ENCODE data around the gene OBP2B.
"Not testable (repeated sequence)": the region's sequence is repeated elsewhere in the genome, so short reads cannot be mapped to it uniquely, and the experiment has no call there.

OBP2B gene

DNA sequence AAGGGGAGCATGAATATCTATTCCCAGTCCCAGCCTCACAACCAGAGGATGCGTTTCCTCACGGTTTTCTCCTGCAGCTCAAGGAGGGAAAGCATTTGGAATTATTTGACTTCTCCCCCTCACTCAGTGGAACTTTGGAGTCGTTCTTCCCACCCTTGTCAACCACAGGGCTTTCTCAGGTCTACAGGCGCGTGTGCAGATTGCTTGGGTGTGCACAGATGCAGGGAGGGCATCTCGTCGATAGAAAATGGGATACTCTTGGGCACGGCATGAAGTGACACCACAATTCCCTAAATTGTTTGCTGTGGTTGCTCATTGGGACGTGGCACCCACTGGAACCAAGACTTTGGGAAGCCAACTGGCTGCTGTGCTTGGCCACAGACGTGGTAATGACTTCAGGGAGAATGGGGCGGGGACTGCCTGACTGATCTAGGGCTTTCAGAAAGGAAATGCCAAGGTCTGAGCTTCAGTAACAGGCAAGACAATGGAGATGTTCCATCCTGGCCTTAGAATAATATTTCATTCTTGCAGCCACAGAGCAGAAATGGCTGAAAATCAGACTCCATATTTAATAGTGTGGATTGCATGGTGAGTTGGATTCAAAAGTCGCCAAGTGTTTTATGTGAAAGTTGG is 12.2 kb upstream of the OBP2B start:
- no peak for DNase-seq

DNA sequence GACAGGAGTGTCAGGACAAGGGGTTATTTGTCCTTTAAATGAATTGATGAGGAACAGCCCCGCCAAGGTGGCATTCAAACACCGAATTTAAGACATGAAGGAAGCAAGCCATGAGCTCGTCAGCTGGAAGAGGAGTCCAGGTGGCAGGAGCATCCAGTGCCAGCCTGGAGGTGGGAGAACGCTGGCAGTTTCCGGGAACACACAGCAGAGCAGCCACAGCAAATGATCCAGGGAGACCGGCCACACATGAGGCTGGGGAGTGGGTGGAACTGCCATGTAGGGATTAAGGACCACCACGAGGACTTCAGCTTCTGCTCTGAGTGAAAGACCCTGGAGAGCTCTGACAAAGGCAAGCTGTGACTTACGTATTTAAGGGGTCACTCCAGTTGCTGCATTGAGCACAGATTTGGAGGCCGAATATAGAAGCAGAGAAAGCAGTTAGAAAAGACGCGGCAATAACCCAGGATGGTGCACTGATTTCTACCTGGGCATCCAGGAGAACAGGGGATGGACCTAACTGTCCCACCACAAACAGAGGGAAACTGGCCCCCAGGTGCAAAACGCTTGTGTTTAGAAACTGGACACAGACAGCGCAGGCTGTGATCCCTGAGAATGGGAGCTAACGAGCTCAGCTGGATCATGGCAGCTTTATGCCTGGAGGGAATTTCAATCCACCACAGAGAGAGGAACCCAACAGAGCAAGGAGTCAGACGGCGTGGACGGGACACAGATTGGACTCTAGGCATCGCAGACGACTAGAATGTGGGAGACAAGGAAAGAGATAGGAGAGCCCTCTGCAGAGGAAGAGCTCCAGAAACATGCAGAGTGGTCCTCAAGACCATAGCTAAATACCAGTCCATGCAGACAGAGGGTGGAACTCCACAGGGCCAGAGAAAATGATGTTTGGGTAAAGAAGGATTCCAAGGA is 9.3 kb upstream of the OBP2B start:
- DNase-seq, result not testable (repeated sequence)

DNA sequence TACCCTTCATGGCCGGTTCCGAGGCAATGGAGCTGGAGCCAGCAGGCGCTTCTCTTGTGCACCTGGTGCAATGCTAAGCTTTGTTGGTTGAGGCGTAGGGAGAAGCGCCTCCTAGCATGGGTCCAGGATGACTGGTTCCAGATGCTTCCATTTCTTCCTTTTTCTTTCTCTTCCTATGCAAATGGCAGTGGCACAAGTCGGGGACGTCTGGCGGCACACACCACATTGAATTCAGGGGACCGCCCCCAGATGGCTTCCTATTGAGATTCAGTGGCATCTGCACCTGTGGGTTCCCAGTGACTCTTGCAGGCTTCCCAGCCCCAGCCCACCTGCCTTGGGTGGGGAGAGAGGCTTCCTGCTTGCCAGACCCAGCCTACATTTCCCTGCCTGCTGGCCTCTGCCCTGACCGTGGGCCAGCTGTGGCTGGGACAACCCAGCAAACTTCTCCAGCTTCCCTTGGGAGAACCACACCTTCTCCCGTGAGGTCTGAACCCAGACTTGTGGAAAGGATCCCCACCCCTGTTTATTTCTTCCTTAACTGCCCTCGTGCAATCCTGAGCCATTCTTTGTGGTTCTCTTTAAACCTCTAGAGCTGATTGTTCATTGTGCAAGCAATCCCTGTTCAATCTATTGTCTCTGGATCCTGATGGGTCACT is 8.4 kb upstream of the OBP2B start:
- DNase-seq, result not testable (repeated sequence)

DNA sequence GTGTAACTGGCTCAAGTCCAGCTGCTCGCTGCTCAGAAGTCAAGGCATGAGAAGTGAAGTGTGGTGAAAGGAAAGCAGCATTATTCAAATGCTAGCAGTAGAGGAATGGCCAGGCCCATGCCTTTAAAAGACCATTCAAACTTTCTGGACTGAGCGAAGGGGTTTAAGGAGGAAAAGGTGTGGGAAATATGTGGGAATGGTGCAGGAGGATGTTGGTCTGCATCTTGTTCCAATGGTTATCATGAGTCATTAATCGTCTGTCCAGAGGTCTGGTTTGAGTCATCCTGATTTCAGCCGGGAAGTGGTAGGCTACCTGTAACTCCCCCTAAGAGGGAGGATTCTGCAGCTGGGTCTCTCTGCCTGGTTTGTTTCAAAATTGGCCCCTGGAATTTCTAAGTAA is 5.2 kb upstream of the OBP2B start:
- DNase-seq, result not testable (repeated sequence)

DNA sequence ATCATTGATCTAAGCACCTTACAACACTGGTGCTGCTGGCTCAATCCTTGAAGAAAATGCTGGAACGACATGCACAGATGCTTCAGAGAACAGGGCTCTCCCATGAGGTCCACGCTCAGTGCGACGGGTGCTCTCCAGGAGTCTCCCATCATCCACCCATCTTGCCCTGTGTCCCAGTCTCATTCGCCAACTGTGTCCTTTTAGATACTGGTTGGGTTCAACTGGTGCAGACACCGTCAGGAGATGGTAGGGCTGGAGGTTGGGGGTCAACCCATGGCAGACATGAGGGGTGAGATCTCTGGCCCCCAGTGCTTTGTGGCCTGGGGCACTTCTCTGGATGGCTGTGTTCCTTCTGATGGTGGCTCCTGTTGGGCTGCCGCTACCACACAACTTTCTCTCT is 1.6 kb upstream of the OBP2B start:
- no peak for DNase-seq

DNA sequence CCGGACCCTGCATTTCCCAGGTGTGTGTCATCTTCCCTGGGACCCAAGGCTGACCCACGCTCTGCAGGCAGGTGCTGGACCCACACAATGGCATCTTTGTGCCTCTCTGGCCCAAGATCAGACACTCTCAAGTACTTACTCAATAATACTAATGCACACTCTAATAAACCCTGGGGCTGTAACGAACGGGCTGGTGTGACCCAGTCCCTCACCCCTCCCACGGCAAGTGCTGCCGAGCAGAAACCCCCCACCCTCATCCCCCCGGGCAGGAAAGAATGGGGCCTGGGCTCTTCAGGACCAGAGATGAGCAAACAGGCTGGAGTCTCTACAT is 1.1 kb upstream of the OBP2B start:
- no peak for DNase-seq

DNA sequence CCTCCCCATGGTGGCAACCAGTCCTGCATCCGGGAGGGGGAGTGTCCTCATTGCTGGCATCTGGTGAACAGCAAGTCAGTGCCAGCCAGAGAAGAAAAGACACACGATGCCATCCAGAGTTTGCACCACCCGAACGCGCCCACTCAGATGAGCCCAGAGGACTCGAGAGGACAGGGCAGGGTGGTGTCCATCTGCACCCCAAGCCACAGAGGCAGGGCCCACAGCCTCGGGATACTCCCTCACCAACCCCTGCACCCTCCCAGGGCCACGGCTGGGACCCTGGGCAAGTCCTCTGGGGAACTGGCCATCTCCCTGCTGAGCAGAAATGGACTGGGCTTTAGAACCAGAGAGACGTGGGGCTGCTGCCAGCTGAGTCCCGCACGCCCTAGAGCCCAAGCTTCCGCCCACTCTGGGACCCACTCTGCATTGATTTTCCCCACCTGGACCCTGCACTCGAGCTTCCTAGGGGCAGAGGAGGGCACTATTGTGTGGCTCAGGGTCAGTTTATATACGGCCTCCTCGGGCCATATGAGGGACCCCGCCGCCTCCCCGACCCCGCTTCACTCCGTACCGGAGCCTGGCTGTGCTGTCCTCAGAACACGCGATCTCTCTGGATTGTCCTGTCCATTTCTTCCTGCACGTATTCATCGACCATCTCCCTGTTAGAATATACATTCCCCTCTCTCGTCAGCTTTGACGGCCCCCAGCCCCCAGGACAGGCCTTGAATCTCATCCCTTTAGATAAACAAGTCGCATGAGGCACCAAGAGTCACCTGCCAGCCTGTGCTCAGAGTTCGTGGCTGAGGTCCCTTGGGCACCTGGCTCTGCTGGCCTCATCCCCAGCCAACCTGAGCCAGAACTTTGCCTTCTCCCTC is 514 bp upstream of the OBP2B start:
- DNase-seq, result not testable (repeated sequence)

DNA sequence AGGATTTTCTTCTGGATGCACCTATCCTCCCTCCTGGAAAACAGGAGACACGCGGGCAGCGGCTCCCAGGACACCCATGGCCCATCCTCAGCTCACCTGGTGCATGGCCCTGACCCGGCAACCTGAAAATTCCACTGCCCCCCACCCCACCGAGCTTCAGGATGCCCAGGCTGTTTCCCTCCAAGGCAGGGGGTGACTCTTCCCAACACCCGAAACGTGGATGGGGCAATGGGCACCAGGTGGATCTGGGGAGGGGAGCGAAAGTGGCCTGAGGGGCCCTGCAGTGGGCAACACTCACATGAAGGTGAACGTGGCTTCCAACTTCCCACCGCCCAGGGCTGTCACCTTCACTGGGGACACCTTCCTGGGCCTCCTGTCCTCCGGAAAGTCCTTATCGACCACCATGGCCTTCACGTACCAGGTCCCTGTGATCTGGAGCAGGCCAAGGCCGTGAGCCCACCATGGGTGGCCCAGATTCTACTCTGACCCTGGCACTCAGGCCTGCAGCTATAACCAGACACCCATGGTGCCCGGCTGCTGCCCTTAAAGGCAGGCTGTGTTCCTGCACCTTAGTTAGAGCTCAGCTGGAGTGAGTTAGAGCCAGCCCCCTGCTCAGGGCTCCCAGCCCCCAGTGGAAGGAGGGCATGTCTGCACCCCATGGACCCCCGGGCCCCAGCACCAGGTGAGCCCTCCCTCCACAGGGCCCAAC is 725 bp downstream of the OBP2B start:
- DNase-seq, result not testable (repeated sequence)

DNA sequence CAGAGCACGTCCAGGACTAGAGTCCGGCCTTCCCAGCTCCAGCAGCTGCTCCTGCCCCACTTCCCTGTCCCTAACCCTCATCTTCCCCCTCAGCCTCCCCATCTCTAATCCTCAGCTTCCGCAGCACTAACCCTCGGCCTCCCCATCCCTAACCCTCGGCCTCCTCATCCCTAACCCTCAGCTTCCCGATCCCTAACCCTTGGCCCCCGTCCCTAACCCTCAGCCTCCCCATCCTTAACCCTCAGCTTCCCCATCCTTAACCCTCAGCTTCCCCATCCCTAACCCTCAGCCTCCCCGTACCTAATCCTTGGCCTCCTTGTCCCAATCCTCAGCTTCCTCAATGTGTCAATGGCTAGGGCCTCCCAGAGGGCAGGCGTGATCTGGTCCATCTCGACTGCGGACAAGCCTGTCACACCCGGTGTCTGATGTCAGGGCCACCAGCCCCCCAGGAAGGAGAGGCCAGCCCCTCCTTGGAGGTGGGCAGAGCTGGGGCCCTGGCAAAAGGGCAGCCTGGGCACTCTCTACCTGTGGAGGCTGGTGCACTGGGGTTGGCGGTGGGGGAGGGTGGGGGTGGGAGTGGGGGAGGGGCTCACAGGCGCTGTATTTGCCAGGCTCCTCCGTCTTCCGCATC is 1.4 kb downstream of the OBP2B start:
- DNase-seq, result no peak

DNA sequence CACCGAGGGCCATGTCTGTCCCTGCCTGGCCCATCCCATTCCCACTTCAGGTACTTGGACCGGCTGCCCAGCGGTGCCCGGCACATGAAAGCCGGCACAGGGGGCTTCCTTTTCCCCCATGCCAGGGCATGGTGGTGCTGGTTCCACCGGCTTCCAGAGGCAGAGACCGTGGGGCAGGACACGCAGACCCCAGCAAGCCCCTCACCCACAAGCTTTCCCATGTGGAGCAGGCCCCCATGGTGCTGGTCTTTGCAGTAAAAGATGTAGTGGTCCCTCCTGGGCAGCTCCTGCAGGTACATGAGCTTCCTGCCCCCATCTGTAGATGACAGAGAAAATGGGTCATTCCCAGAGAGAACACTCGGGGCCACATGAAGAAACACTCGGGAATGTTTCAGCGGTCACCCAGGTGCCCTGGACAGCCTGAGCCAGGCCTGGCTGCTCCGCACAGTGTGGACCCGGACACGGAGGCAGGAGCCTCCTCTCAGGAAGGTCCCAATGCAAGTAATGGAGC is 2.0 kb downstream of the OBP2B start:
- DNase-seq, result no peak

DNA sequence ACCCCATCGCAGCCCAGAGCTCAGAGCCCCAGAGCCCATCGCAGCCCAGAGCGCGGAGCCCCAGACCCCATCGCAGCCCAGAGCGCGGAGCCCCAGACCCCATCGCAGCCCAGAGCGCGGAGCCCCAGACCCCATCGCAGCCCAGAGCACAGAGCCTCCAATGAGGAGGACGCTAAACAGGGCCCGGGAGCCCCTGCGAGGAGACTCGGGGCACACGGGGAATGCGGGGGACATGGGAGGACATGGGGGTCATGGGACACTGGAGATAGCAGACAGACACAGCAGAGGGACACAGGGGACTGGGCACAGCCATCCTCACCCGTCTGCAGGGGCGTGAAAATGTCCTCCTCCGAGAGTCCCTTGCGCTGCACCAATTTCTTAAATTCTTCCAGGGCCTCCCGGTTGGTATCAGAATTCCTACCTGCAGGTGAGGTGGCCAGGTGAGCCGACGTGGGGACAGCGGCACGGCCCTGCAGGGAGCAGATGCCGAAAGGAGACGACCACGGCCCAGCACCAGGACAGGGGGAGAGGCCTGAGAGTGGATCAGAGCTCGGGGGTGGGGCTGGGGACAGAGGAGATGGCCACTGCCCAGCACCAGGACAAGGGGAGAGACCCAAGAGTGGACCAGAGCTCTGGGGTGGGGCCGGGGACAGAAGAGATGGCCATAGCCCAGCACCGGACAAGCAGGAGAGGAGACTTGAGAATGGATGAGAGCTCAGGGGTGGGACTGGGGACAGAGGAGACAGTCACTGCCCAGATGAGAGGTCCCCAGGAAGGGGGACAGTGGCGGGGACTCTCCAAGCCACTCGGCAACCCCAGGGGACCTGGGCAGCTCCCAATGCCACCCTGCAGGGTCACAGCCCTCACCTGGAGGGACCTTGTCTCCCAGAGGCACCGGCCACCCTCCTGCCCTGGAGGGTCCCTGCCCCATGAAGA is 2.8 kb downstream of the OBP2B start:
- DNase-seq, result no peak

DNA sequence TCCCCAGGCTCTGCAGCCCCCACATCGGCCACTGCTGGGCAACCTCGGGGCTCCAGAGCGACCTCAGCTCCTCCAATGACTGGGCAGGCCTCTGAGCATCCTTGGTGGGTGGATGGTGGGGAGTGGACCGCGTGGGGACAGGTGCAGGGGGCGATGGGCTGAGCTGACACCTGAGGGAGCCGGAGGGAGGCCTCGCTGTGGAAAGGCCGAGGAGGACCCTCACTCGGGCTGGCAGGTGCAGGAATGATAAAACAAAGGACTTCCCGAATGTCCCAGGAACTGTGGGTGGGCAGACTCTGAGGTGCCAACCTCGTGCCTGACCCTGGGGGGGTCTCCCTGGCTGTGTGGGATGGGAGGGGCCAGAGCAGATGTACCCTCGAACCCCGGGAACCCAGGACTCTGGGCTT is 3.6 kb downstream of the OBP2B start:
- not testable (repeated sequence) for DNase-seq

DNA sequence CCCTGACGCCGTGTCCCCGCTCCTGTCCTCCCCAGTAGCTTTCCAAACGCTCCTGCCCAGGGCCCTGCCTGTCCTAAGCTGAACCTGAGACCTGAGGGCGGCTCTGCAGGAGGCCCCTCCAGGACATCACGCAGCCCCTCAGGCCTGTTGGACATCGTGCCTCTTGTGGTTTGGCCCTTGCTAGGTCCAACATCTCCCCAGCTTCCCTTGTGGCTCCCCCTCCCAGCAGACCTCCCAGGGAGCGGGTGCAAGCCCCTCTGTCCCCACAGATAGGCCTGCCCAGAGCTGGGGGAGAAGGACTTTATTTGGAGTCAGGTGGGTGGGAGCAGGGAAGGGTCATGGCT is 4.1 kb downstream of the OBP2B start:
- no peak for DNase-seq

DNA sequence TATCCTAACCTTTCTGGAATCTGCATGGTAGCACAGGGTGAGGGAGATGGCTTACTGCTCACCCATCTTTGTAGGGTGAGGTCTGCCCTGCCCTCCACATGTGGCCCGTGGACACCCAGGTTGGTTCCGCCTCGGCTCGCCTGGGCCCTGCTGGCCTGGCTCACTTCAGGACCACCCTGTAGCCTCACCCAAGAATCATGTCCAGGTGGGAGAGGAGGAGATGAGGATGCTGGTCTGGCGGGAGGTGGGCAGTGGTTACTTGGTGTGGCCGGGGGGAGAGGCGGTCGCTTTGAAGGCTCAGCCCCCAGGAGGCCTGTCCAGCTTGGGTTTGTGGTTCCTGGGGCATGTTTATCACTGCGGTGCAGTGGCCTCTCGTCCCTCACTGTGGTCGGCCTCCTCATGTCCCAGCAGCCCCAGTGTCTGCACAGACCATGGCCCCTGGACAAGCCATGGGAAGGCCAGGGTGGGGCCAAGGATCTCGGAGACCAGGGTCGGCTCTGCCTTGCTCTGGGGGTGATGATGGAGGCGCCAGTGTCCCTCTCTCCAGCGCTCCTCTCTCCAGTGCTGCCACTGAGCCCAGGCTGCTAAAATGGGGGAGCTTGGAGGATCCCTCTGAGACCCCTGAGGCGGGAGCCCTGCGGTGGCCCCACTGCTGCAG is 4.6 kb downstream of the OBP2B start:
- no peak for DNase-seq

DNA sequence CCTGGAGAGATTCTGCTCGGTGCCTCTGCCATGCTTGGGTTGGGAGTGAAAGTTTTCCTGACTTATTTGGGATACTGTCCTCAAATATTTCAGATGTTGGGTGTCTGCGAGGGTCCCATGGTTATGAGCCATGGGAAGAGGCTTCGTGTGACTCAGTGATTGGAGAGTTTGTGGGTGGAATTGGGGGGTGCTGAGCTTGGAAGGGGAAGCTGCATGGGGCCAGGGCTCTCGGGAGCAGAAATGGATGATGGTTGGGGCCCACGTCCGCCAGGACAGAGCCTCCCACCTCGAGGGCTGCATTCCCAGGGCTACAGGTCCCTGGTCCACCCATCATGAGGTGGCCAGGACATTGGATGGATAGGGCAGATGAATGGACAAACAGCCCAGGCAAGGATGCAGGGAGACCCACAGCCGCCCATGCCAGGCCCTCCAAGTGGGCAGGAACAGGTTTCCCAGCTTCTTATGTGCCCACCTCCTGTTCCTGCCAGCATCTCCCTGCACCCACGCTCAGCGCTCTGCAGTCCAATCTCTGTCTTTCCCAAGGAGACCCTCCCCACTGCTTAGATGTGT is 5.5 kb downstream of the OBP2B start:
- no peak for DNase-seq

DNA sequence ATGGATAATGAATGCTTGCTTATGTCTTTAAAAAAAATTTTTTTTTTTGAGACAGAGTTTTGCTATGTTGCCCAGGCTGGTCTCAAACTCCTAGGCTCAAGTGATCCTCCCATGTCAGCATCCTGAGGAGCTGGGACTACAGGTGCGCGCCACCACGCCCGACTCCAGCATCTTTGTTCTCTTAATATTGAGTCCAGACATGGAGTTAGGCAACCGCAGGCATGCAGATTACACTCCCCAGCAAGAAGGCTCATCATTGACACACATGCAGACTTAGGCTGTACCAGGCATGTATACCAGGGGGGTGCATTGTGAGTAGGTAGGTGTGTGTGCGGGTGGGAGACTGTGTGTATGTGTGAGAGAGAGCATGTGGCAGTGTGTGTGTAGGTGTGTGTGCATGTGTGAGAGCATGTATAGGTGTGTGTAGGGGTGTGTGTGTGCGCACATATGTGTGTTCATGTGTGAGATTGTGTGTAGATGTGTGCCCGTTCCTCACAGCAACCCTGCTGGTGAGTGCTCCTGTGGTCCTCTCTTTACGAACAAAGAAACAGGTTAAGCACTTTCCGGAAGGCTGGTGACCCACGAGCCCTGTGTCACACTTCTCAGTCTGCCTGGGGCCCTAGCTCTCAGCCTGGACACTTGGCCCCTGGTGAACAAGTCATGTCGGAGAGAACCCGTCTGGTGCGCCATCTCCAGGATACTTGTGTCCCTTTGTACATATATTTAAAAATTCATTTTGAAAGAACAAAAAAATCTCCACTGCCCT is 6.2 kb downstream of the OBP2B start:
- DNase-seq, result no peak

DNA sequence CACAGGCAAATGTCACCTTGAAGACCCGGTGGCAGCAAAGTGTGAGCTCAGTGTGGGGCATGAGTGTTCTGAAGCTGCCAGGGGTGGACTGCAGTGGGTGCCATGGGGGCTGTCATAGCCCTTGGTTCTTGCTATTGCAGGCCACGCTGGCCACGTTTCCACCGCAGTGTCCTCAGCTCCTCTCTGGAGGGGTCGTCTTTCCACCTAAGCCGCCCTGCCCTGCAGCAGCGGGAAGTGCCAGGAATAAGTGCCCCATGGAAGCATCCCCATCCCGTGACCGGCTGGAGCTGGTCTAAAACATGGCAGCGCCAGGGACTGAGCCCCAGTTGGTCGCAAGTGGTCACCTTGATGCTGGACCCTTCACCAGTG is 6.9 kb downstream of the OBP2B start:
- DNase-seq, result no peak

DNA sequence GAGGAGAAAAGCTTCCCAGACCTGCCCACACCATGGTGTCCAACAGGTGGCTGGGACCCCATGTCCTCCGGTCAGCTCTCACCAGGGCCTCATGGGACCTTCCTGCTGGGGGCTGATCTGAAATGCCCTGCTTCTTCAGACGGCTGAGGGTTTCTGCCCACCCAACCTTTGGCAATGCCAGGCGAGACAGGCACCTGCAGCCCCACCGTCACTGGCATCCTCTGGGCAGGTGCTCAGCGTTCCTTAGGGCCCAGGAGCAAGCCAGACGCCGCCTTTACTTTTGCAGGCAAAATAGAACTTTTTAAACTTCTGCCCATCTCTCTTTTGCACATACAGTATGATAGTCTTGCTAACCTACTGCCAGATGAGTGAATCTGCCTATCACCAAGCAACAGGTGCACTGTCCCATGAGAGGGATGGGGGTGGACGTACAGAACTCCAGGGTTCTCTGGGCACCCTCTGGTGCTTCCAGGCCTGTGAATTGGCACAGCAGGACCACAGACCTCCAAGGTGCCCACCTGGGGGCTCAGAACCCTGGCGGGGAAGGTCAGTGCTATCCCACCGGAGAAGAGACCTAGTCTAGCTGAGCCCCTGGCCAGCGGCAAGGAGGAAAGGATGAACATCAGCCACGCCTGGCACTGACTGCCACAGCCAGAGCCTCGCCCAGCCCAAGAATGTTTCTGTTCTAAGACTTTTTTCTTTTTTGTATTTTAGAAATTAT is 7.5 kb downstream of the OBP2B start:
- no peak for DNase-seq

Measured in RPMI8226 (cell line).